Activated naive CD4-positive, alpha-beta T cell treated with anti-CD3 and anti-CD28 coated beads, Interleukin-2, amount 10 ng/mL, durations not matched to agents 7 days and 5 days (primary cell): Measurements from ENCODE around the gene KRTAP2-2.
"Not testable (repeated sequence)": the region's sequence is repeated elsewhere in the genome, so short reads cannot be mapped to it uniquely, and the experiment has no call there.

ENCODE experiments used
- CTCF ChIA-PET: fragments of 350-600 bp; sonication (Branson Sonifier 250); formaldehyde crosslinking; loops from one replicate; lab custom pipeline; 2021; ENCODE audit warnings: antibody characterized with exemption; lab: Charles Lee
- DNase-seq: peaks from one replicate; pipeline ENCODE4 v3.0.0-alpha.2; 2020
- H3K27ac Mint-ChIP-seq: one replicate; pipeline ENCODE4 v1.8.0; 2021; ENCODE audit warnings: mild to moderate bottlenecking, moderate library complexity, mixed read lengths
- H3K27me3 Mint-ChIP-seq: one replicate; pipeline ENCODE4 v1.8.0; 2021; ENCODE audit warnings: mild to moderate bottlenecking, mixed read lengths
- H3K36me3 Mint-ChIP-seq: one replicate; pipeline ENCODE4 v1.8.0; 2021; ENCODE audit warnings: mixed read lengths
- H3K4me1 Mint-ChIP-seq: one replicate; pipeline ENCODE4 v1.8.0; 2021; ENCODE audit warnings: mixed read lengths
- H3K4me3 Mint-ChIP-seq: one replicate; pipeline ENCODE4 v1.8.0; 2021; ENCODE audit warnings: mild to moderate bottlenecking, moderate library complexity, mixed read lengths
- H3K9me3 Mint-ChIP-seq: one replicate; pipeline ENCODE4 v1.8.0; 2021; ENCODE audit warnings: mixed read lengths

Gene KRTAP2-2, protein sequence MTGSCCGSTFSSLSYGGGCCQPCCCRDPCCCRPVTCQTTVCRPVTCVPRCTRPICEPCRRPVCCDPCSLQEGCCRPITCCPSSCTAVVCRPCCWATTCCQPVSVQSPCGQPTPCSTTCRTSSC

DNA sequence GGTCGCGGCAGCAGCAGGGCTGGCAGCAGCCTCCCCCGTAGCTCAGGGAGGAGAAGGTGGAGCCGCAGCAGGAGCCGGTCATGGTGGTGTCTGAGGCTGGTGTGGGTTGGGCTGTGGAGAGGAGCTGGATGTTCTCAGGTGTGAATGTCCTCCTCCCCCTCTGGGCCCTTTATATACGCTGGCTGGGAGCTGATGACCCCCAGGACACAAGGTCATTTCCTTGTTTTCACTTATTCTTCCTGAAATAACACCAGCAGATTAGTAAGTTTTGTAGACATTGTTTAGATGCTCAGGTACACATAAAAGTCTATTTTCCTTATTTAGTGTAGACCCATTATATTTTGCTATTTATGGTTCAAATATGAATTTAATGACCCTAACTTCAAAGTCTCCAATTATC lies at the start of gene KRTAP2-2:
TSS of gene KRTAP2-2 (minus strand) at position 101 of the 400 bp plus-strand sequence. CDS start at position 82, 19 bp downstream.
- H3K4me1 Mint-ChIP-seq, H3K4me3 Mint-ChIP-seq, H3K36me3 Mint-ChIP-seq, CTCF ChIA-PET, H3K9me3 Mint-ChIP-seq, DNase-seq, H3K27ac Mint-ChIP-seq: not testable (repeated sequence)
- peaks cover 12% of the 10 kb centered on the region for H3K27me3 Mint-ChIP-seq

DNA sequence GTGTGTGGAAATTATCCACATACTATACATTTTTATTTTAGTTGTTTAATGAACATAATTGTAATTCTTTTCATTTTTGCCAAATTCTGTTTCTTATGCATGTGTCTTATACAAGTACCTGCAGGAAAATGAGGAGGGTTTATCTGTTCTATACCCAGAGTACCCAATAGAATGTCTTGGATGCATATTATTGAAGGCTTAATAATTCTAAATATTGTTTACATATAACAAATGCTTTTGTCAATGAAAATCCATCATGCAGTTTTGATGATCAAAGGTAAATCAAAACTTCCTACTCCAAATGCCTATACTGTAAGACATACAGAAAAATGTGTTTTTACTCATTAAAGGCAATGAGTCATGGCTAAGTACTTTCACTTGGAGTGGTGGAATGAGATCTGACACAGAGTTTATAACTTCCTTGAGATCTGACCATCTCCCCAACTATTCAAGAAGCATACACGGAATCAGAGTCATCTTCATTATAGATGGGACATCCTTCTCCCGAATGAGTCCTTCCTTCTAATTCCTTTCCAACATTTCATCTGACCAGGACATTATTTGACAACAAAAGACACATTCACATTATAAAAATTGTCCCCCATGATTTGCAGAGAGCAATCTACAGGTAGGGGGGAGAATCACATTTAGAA lies 49.5 kb upstream of the KRTAP2-2 start:
- CTCF ChIA-PET: not testable (repeated sequence)

DNA sequence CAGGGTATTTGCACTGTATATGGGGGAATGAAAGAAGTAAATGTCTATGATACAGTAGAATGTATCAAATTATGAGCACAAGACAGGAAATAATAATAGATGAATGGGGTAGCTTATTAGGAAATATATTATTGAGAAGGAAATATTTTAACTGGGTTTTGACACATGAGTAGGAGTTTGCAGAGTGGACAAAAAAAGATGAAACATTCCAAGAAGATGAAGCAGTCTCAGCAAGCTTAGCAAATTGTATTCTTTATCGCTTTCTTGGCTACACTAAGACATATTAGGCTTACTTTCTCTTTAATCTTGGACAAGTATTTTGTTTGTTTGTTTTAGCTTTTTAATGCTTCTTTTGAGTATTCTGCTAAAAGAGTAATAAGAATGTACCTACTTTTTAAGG lies 48.9 kb upstream of the KRTAP2-2 start:
- DNase-seq: no peak
- Mint-ChIP-seq H3K27me3 (peaks cover 10% of the 10 kb centered on the region), H3K27ac (no peak overlapping the region), H3K36me3 (no peaks in the 10 kb centered on the region), H3K4me1 (peaks cover 6% of the 10 kb centered on the region), H3K9me3 (peaks cover 5% of the 10 kb centered on the region), H3K4me3 (no peak overlapping the region)
- CTCF ChIA-PET: no interaction called here

More for the DNA sequence above, 49.5 kb upstream of the KRTAP2-2 start:
- not testable (repeated sequence) for H3K4me1 Mint-ChIP-seq, H3K27me3 Mint-ChIP-seq, H3K36me3 Mint-ChIP-seq, DNase-seq, H3K9me3 Mint-ChIP-seq, H3K27ac Mint-ChIP-seq, H3K4me3 Mint-ChIP-seq

DNA sequence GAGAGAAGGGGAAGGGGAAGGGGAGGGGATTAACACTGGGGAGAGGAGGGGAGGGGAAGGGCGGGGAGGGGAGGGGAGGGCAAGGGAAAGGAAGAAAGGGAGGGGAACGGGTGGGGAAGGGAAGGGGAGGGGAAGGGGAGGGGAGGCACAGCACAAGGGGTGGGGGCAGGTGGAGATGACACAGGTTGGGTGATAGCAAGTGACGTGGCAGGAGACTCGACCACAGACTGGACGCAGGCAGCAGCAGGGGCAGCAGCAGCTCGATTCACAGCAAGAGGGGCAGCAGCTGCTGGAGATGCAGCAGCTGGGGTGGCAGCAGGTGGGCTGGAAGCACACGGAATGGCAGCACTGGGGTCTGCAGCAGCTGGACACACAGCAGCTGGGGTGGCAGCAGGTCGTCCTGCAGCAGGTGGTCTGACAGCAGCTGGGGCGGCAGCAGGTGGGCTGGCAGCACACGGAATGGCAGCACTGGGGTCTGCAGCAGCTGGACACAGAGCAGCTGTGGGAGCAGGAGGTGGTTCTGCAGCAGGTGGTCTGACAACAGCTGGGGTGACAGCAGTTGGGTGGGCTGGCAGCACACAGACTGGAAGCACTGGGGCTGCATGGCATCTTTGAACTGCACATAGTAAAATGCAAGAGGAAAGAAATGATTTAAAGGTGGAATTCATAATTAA lies 46.7 kb upstream of the KRTAP2-2 start, which contains the start of gene KRTAP4-16:
TSS of gene KRTAP4-16 (minus strand) at position 624 of the 674 bp plus-strand sequence. CDS start at position 624, 0 bp downstream.
- Mint-ChIP-seq H3K27me3 (peaks cover 13% of the 10 kb centered on the region), H3K27ac (no peak within 1 kb of the TSS), H3K9me3 (no peaks in the 10 kb centered on the region), H3K4me1 (no peaks in the 10 kb centered on the region), H3K4me3 (no peak within 1 kb of the TSS), H3K36me3 (no peaks in the 10 kb centered on the region)
- no peak for DNase-seq
- CTCF ChIA-PET: no interaction called here

DNA sequence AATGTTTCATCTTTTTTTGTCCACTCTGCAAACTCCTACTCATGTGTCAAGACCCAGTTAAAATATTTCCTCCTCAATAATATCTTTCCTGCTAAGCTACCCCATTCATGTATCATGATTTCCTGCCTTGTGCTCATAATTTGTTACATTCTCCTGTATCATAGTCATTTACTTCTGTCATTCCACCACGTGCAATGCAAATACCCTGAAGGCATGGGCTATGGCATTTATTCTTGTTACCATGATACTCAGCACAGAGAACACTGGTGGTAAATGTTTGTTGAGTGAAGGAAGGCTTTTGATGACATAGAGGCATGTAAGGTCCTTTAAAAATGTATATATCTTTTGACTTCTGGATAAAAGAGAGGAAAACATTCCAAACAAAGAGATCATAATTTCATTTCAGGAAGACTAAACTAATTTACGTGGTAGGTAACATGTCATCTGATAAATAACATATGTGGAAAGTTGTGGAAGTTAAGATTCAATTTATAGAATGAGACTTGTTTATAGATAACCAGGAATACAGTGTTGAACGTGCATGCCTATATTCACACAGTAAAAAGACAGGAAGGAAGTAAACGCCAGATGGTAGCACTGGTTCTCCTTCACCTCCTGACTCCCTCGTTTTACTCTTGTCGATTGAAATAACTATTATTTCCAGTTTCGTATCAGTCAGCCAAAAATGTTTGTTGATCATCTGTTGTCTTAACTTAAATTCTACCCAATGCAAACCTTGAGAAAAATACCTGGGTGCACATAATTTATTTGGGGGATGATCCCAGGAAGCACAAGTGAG lies 44.9 kb upstream of the KRTAP2-2 start:
- H3K36me3 Mint-ChIP-seq, H3K4me3 Mint-ChIP-seq, DNase-seq, H3K9me3 Mint-ChIP-seq, H3K4me1 Mint-ChIP-seq, CTCF ChIA-PET, H3K27ac Mint-ChIP-seq, H3K27me3 Mint-ChIP-seq: not testable (repeated sequence)

DNA sequence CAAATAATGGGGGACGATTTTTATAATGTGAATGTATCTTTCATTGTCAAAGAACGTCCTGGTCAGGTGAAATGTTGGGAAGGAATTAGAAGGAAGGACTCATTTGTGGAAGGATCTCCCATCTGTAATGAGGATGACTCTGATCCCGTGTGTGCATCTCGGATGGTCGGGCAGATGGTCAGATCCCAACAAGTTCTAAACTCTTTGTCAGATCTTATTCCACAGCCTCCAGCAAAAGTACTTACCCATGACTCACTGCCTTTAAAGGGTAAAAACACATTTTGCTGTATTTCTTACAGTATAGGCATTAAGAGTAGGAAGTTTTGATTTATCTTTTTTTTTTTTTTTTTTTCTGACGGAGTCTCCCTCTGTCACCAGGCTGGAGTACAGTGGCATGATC lies 43.5 kb upstream of the KRTAP2-2 start:
- CTCF ChIA-PET: no interaction called here
- H3K4me1 Mint-ChIP-seq: no peaks in the 10 kb centered on the region
- H3K27ac Mint-ChIP-seq: no peak overlapping the region
- H3K36me3 Mint-ChIP-seq: no peaks in the 10 kb centered on the region
- no peak for DNase-seq
- no peaks in the 10 kb centered on the region for H3K9me3 Mint-ChIP-seq
- peaks cover 16% of the 10 kb centered on the region for H3K27me3 Mint-ChIP-seq
- H3K4me3 Mint-ChIP-seq: no peak overlapping the region

DNA sequence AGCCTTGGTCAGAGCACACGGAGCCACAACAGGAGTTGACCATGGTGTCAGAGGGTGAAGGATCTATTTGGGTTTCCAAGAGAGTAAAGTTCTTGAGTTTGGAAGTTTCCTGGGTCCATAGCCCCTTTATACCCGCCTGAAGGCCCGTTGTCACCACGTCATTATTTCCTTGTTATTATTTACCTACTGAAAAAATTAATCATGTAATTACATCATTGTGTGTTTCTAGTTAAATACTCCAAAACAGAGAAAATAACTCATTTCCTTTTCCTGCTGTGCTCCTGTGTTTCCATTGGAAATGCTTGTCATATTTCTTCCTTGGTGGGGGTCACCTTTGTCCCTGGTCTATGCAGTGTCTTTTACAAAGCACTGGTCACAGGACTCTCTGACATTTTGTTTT lies 43.0 kb upstream of the KRTAP2-2 start, which contains the start of gene KRTAP4-8:
TSS of gene KRTAP4-8 (minus strand) at position 101 of the 400 bp plus-strand sequence. CDS start at position 43, 58 bp downstream.
- Mint-ChIP-seq H3K27me3 (peaks cover 16% of the 10 kb centered on the region), H3K4me1 (no peaks in the 10 kb centered on the region), H3K9me3 (peaks cover 1% of the 10 kb centered on the region), H3K27ac (no peak within 1 kb of the TSS), H3K36me3 (no peaks in the 10 kb centered on the region), H3K4me3 (no peak within 1 kb of the TSS)
- CTCF ChIA-PET: no interaction called here
- DNase-seq: no peak

DNA sequence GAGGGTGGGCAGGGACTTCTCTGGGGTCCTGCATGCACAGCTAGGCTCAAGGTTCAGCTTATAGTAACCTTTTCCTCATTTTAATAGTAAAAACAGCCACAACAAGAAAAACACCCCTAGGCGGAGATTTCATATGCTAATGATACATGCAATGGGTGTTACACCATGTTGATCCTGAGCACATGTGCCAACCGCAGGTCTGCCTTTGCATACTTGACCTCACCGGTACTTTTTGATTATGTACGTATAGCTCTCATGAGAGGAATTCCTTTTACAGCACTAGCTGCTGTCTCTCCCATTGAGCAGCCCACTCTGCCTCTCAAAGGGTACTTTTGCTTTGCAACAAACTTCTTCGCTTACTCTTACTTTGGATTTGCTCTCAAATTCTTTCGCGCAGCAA lies 41.0 kb upstream of the KRTAP2-2 start:
- H3K36me3 Mint-ChIP-seq: no peaks in the 10 kb centered on the region
- H3K9me3 Mint-ChIP-seq: peaks cover 3% of the 10 kb centered on the region
- no peak overlapping the region for H3K4me3 Mint-ChIP-seq
- peaks cover 12% of the 10 kb centered on the region for H3K27me3 Mint-ChIP-seq
- H3K4me1 Mint-ChIP-seq: no peaks in the 10 kb centered on the region
- no peak overlapping the region for H3K27ac Mint-ChIP-seq
- DNase-seq: no peak
- CTCF ChIA-PET: no interaction called here

DNA sequence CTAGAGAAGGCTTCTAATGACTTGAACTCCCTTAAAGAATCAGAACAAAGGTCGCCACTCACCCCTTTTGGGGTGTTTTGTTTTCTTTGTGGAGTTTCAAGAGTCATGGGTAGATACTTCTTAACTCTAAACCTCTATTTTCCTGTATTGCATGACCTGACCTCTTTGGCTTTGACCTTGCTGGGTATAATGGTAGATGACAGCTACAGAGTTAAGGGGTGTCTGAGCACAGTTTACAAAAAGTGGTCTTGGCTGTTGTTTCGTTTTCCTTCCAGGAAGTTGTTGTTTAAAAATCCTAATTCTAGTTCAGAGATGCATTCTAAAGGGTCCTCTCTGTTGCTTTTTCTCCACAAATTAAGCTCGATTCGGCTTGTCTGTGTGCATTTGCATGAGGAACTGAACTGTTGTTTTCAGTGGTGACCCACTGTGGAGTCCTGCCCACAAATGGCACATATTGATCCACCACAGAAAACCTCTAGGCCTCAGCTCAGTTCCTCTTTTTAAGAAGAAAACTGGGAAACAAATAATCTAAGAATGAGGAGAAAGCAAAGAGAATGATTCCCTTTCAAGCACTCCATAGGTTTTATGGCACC lies 33.8 kb upstream of the KRTAP2-2 start:
- H3K27ac Mint-ChIP-seq, H3K4me1 Mint-ChIP-seq, H3K9me3 Mint-ChIP-seq, H3K36me3 Mint-ChIP-seq, H3K4me3 Mint-ChIP-seq, DNase-seq, CTCF ChIA-PET: not testable (repeated sequence)
- peaks cover 11% of the 10 kb centered on the region for H3K27me3 Mint-ChIP-seq

DNA sequence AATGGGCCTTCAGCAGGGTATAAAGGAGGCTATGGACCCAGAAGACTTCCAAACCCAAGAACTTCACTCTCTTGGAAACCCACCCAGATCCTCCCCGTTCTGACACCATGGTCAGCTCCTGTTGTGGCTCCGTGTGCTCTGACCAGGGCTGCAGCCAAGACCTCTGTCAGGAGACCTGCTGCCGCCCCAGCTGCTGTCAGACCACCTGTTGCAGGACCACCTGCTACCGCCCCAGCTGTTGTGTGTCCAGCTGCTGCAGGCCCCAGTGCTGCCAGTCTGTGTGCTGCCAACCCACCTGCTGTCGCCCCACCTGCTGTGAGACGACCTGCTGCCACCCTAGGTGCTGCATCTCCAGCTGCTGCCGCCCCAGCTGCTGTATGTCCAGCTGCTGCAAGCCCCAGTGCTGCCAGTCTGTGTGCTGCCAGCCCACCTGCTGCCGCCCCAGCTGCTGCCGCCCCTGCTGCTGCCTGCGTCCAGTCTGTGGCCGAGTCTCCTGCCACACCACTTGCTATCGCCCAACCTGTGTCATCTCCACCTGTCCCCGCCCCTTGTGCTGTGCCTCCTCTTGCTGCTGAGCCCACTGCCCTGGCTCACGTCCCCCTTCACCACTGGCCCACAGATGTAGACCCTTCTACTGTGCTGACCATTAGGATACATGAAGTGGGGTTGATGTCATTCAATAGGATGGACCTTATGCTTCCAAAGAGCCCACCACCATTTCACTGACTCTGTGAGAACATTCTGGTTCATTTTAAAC lies 29.2 kb upstream of the KRTAP2-2 start, which contains the start of gene KRTAP4-7:
TSS of gene KRTAP4-7 (plus strand) at position 51 of the 757 bp plus-strand sequence. CDS start at position 108, 57 bp downstream.
- H3K4me3 Mint-ChIP-seq, H3K27me3 Mint-ChIP-seq, H3K27ac Mint-ChIP-seq, H3K9me3 Mint-ChIP-seq, DNase-seq, H3K36me3 Mint-ChIP-seq, H3K4me1 Mint-ChIP-seq, CTCF ChIA-PET: not testable (repeated sequence)

DNA sequence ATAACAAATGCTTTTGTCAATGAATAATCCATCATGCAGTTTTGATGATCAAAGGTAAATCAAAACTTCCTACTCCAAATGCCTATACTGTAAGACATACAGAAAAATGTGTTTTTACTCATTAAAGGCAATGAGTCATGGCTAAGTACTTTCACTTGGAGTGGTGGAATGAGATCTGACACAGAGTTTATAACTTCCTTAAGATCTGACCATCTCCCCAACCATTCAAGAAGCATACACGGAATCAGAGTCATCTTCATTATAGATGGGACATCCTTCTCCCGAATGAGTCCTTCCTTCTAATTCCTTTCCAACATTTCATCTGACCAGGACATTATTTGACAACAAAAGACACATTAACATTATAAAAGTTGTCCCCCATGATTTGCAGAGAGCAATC lies 28.4 kb upstream of the KRTAP2-2 start:
- DNase-seq, H3K27ac Mint-ChIP-seq, H3K9me3 Mint-ChIP-seq: not testable (repeated sequence)

DNA sequence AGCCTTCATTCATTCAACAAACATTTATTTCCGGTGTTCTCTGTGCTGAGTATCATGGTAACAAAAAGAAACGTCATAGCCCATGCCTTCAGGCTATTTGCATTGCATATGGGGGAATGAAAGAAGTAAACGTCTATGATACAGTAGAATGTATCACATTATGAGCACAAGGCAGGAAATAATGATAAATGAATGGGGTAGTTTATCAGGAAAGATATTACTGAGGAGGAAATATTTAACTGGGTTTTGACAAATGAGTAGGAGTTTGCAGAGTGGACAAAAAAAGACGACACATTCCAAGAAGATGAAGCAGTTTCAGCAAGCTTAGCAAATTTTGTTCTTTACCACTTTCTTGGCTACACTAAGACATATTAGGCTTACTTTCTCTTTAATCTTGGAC lies 27.6 kb upstream of the KRTAP2-2 start:
- H3K4me1 Mint-ChIP-seq: no peaks in the 10 kb centered on the region
- no peak overlapping the region for H3K4me3 Mint-ChIP-seq
- no peak overlapping the region for H3K27ac Mint-ChIP-seq
- H3K27me3 Mint-ChIP-seq: peaks cover 4% of the 10 kb centered on the region
- no peak for DNase-seq
- CTCF ChIA-PET: no interaction called here
- H3K9me3 Mint-ChIP-seq: no peaks in the 10 kb centered on the region
- no peaks in the 10 kb centered on the region for H3K36me3 Mint-ChIP-seq

More for the DNA sequence above, 28.4 kb upstream of the KRTAP2-2 start:
- H3K36me3 Mint-ChIP-seq, H3K4me1 Mint-ChIP-seq, H3K27me3 Mint-ChIP-seq, CTCF ChIA-PET, H3K4me3 Mint-ChIP-seq: not testable (repeated sequence)

DNA sequence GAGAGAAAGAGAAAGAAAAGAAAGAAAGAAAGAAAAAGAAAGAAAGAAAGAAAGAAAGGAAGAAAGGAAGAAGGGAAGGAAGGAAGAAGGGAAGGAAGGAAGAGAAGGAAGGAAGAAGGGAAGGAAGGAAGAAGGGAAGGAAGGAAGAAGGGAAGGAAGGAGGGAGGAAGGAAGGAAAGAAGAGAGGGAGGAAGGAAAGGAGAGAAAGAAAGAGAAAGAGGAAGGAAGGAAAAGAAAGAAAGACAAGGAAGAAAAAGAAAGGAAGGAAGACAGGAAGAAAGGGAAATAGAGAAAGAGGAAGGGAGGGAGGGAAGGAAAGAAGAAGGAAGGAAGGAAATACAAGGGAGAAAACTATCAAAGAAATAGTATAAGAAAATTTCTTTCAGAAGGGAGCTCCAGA lies 21.8 kb upstream of the KRTAP2-2 start:
- no peak for DNase-seq
- Mint-ChIP-seq H3K27me3 (peaks cover 10% of the 10 kb centered on the region), H3K27ac (no peak overlapping the region), H3K4me1 (no peaks in the 10 kb centered on the region), H3K36me3 (no peaks in the 10 kb centered on the region), H3K9me3 (no peaks in the 10 kb centered on the region), H3K4me3 (no peak overlapping the region)
- CTCF ChIA-PET: no interaction called here
